GM12878 (cell line): Measurements from ENCODE around the gene TXLNB.

Experiments used
- MYC ChIP-seq: IDR thresholded peaks from 2 replicates; pipeline ENCODE4 v1.6.1; 2011; ENCODE audit warnings: mild to moderate bottlenecking, low read length, moderate library complexity, inconsistent platforms; ENCODE audit not compliant: insufficient read depth, insufficient replicate concordance, insufficient read length, severe bottlenecking
- RAD21 ChIP-seq: IDR thresholded peaks from 2 replicates; pipeline ENCODE4 v1.6.1; 2011; ENCODE audit warnings: mild to moderate bottlenecking, low read depth, low read length, moderate library complexity; ENCODE audit not compliant: insufficient read depth
- TF ChIP-seq, protein P1 (sequence below), 3 experiments: IDR thresholded peaks in 2 of 3; conservative IDR thresholded peaks in 1 of 3; 2 replicates each; pipeline ENCODE4 v1.5.1; 2011; ENCODE audit warnings: low read depth in 3 of 3, low read length in 3 of 3, mild to moderate bottlenecking in 3 of 3, control low read depth in 2 of 3, moderate library complexity in 2 of 3, inconsistent platforms in 1 of 3, mixed read lengths in 1 of 3; ENCODE audit not compliant: control insufficient read depth in 2 of 3, insufficient read depth in 1 of 3; ENCODE audit errors: extremely low read depth in 1 of 3
- TF ChIP-seq, protein P2 (sequence below): IDR thresholded peaks from 2 replicates; pipeline ENCODE4 v1.6.1; 2012; ENCODE audit warnings: low read depth, low read length, improper control_type of control experiment

DNA sequence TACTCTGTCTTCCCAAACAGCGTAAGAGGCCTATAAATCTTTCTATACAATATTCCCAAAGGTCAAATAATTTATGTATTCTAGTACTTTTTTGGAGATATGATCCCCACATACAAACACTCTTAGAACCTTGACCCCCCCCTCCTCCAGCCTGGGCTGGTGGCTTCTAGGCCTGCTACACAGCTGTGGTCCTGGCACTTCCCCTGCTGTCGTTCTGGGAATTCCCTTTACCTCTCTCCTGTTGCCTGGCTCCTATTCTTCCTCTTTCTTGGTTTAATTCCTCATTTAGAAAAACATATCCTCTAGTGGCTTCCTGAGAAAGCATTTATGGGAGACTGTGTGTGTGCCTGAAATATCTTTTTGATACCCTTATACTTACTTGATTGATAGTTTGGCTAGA, 4.1 kb upstream of the TXLNB start:
- TF ChIP-seq, protein P1, sequence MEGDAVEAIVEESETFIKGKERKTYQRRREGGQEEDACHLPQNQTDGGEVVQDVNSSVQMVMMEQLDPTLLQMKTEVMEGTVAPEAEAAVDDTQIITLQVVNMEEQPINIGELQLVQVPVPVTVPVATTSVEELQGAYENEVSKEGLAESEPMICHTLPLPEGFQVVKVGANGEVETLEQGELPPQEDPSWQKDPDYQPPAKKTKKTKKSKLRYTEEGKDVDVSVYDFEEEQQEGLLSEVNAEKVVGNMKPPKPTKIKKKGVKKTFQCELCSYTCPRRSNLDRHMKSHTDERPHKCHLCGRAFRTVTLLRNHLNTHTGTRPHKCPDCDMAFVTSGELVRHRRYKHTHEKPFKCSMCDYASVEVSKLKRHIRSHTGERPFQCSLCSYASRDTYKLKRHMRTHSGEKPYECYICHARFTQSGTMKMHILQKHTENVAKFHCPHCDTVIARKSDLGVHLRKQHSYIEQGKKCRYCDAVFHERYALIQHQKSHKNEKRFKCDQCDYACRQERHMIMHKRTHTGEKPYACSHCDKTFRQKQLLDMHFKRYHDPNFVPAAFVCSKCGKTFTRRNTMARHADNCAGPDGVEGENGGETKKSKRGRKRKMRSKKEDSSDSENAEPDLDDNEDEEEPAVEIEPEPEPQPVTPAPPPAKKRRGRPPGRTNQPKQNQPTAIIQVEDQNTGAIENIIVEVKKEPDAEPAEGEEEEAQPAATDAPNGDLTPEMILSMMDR (IDR thresholded peaks at IDR 0.05 in 2 of 3, conservative IDR thresholded peaks at IDR 0.05 in 1 of 3; ENCODE audit: control insufficient read depth in 2 of 3, extremely low read depth in 1 of 3, insufficient read depth in 1 of 3, low read depth in 3 of 3, low read length in 3 of 3), result no peak
- TF ChIP-seq, protein P2, sequence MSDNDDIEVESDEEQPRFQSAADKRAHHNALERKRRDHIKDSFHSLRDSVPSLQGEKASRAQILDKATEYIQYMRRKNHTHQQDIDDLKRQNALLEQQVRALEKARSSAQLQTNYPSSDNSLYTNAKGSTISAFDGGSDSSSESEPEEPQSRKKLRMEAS, result no peak
- TF ChIP-seq RAD21 (no peak), MYC (no peak)
